Measurements from ENCODE around the gene ZNF497.
A peak's percentile ranks its signal among the peaks of the same experiment; 100 is the strongest.
"Not testable (repeated sequence)": the region's sequence is repeated elsewhere in the genome, so short reads cannot be mapped to it uniquely, and the experiment has no call there.

The ZNF497 gene

DNA sequence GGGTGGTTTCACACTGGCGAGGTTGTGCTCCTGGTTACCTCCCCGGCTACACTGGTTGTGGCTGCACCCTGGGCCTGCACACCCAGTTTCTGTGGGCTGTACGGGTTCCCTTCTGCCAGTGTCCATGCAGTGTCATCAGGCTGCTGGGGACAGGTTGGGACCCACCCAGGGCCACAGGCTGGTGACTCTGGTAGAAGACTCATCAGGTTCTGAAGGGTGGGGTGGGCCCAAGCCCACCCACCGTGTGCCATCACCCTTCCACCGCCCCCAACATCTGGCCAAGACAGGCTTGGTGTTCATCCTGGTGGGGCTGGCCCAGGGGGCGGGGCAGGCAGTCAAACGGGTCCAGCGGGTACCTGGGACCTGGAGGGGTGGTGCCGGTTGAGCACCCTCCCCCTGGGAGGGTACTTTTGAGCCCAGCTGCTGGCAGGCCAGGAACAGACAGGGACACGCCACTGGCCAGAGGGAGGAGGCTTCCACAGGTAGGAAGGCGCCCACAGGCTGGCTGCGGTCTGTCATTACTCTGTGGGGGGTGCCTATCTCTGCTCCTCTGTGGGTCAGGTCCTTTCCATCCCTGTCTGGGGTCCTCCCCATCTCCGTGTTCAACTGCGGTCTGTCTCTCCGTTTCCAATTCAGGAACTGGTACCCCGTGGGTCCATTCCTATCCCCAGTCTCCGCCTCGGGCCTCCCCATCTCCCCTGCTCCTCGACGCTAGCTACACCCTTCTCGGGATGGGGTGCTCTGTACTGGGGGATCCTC, 32.8 kb upstream of the ZNF497 start, which contains the start of gene RNF225:
RNF225 (plus strand) TSS at position 437 of the 759 bp plus-strand sequence. CDS start 434 bp downstream, outside the sequence.
- DNase-seq = no peak

DNA sequence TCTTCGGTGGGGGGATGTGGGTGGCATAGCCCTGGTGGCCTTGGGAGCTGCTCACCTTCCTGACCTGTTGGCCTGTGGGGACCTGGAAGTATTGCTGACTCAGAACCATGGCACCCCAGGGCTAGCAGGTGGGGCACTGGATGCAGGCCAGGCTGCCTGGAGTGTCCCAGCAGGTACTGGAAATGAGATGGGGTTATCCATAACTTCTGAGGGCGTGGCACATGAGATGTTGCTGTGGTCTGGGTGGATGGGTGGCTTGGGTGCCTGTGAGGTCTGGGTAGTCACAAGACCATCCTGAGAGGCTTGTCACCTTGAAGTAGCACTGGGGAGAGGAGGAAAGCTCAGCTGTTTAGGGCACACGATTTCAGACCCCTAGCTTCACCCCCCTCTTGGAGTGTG, 32.3 kb upstream of the ZNF497 start:
- no peak for DNase-seq

- no peak for DNase-seq
These were observed 31.1 kb upstream of the ZNF497 start for GRCh38 chr19:58393725-58394033.

DNA sequence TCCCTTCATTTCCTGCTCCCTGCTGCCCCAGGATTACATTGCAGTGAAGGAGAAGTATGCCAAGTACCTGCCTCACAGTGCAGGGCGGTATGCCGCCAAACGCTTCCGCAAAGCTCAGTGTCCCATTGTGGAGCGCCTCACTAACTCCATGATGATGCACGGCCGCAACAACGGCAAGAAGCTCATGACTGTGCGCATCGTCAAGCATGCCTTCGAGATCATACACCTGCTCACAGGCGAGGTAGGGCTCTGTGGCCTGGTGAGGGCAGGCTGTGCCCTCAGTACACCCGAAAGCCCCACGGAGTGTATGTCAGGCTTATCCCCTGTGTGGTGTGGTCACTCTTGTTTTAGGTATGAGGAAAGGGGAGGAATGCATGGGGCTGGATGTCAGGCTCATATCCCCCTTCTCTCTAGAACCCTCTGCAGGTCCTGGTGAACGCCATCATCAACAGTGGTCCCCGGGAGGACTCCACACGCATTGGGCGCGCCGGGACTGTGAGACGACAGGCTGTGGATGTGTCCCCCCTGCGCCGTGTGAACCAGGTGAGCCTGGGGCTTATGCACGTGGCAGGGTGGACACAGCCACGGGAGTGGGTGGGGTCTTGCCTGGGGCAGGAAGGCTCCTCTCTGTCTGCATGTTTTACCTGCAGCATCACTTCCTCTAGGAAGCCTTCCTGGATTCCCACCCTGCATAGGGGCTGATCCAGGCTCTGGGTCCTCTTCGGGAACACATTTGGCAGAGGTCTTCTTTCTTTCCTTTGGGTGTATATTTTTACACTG, 30.6 kb upstream of the ZNF497 start:
- no peak for DNase-seq

GRCh38 chr19:58388175-58388526, 25.6 kb upstream of the ZNF497 start:
- DNase-seq = no peak

GRCh38 chr19:58387338-58388174, 25.0 kb upstream of the ZNF497 start:
- DNase-seq = no peak

GRCh38 chr19:58386576-58387337, 24.2 kb upstream of the ZNF497 start, which contains the start of gene RPS5:
Gene RPS5, plus strand, starts transcription at chr19:58387269. Its CDS starts 869 bp downstream, at chr19:58388138.
- peak; percentile 89 for DNase-seq

GRCh38 chr19:58385891-58386575, 23.5 kb upstream of the ZNF497 start:
- peak; percentile 27 for DNase-seq

DNA sequence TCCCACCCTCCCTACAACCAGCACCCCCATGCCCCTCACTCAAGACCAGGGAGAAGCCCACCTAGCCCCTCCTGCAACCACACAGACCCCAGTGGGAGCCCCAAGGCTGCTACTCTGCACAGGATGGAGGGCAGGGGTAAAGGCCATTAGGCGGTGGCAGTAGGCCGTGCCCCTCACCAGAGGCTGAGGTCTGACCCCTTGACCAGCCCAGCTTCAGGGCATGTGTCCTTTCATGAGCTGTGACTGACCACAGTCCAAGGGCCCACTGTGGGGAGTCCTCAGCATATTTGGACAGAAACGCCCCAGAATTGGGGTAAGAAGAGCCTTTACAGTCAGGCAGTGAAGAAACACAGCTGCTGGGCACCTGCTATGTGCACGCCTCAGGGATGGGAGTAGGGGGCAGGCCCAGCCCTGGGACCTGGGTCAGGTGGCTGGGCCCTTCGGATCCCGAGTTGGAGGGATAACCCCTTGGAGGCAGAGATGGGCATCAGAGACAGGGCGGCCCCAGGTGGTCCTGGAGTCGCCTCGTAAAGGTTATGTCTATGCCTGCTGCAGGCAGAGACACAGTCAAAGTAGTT, 22.9 kb upstream of the ZNF497 start:
- DNase-seq = no peak

DNA sequence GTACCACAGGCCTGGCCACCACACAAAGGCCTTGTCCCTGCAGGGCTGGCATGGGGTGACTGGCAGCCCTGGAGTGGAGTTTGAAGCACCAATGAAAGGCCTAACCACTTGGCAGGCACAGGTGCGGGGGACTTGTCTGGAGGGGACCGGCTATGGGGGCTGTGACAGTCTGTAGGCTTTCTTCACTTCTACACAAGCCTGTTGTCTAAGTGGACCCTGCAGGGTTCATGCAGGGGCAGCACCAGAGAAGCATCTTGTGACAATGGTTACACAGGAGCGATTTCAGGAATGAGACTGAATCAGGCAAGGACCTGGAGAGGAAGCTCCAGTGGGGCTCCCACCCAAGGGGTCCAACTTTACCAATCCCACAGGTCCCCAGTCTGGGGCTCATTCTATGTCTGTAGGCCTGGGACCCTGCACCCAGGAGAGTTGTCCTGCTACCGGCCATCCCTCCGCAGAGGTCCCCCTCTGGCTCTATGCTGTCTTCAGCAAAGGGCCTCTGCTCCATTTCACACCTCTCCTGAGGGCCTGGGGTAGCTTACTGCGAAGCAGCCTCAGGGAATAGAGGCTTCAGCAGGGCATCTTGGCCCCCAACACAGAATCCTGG, 20.5 kb upstream of the ZNF497 start:
- DNase-seq = no peak

DNA sequence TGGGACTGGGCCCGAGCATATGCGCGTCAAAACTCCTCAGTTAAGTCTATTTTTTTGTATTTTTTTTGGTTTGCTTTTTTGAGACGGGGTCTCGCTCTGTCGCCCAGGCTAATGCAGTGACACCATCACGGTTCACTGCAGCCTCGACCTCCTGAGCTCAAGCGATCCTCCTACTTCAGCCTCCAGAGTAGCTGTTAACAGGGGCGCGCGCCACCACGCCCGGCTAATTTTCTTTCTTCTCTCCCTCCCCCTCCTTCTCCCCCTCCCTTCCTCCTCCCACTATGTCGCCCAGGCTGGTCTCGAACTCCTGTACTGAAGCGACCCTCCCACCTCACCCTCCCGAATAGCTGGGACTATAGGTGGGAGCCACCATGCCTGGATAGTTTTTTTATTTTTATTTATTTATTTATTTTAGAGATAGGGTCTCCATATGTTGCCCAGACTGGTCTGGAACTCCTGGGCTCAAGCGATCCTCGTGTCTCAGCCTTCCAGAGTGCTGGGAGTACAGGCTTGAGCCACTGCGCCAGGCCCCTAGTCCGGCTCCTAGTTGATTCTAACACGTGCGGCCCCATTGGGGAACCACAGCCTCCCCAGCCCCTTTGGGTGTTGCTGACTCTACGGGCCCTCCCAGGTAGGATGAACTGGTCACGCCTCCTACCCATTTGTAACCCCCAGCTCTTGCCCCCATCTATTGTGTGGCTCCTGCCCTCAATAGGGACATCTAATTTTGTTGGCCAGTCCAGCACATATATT, 19.1 kb upstream of the ZNF497 start:
- DNase-seq = no peak

- DNase-seq = peak; percentile 100
These were observed 18.3 kb upstream of the ZNF497 start, which contains the start of gene ZNF837 for GRCh38 chr19:58380662-58381459. Gene ZNF837, minus strand, starts transcription at chr19:58381030. Its CDS starts 11,698 bp downstream, at chr19:58369332.

- DNase-seq = no peak
These were observed 17.6 kb upstream of the ZNF497 start for GRCh38 chr19:58380037-58380661.

DNA sequence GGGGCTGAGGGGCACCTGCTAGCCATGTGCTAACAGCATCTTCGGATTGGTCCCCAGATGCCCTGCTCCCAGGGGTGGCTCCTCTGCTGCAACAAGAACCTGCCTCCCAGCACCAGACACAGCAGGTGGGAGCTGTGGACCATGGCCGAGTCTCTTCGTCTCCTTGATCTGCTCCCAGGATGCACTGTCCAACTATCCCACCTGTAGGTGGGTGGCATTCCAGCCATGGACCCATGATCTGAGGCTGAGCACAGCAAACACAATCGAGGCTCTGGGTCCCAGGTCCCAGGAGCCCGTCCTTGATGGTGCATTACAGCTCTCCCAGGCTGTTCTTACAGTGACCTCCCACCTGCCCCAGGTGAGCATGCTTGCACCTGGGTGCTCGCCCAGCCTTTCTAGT, 16.7 kb upstream of the ZNF497 start:
- no peak for DNase-seq

DNA sequence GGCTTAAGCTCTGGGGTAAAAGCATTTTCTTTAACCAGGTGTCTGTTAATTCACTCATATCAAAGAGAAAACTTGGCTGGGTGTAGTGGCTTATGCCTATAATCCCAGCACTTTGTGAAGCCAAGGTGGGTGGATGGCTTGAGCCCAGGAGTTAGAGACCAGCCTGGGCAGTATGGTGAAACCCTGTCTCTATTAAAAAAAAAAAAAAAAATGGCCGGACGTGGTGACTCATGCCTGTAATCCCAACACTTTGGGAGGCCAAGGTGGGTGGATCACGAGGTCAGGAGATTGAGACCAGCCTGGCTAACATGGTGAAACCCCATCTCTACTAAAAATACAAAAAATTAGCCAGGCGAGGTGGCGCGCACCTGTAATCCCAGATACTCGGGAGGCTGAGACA, 14.2 kb upstream of the ZNF497 start:
- not testable (repeated sequence) for DNase-seq

GRCh38 chr19:58374200-58374599, 11.6 kb upstream of the ZNF497 start:
- no peak for DNase-seq

GRCh38 chr19:58372311-58373133, 10.0 kb upstream of the ZNF497 start:
- DNase-seq = no peak
